Keratinocyte (primary cell): ENCODE data around the gene PTPRU. TPM values are rescaled to one million over a fixed set of nuclear protein-coding genes. Genes with fewer than 3 reads are reported as not detected.

Experiments
- DNase-seq: peaks from one replicate; pipeline ENCODE4 v3.0.0-alpha.2; 2011; ENCODE audit warnings: low read depth, missing footprints, low spot score
- FAIRE-seq: peaks from 2 replicates; lab custom pipeline; 2011; peaks lifted over from hg19 to GRCh38; lab: Jason Lieb, UNC
- H2AFZ ChIP-seq: 2 replicates; pipeline ENCODE4 v1.6.0; 2012; ENCODE audit warnings: low read length, control low read depth, inconsistent platforms; ENCODE audit not compliant: control insufficient read depth
- H3K27ac ChIP-seq: 2 replicates; pipeline ENCODE4 v1.5.1; 2011; ENCODE audit warnings: low read length; ENCODE audit not compliant: control insufficient read depth, insufficient read depth
- H3K27me3 ChIP-seq: 3 replicates; pipeline ENCODE4 v1.6.0; 2011; ENCODE audit warnings: low read length; ENCODE audit not compliant: control insufficient read depth, insufficient read depth; ENCODE audit errors: extremely low read depth
- H3K36me3 ChIP-seq, 2 experiments: 2 replicates in 1 of 2; 3 replicates in 1 of 2; pipeline ENCODE4 v1.5.1; 2011; ENCODE audit warnings: low read length in 2 of 2, mild to moderate bottlenecking in 1 of 2; ENCODE audit not compliant: control insufficient read depth in 2 of 2, insufficient read depth in 2 of 2; ENCODE audit errors: extremely low read depth in 1 of 2
- H3K4me1 ChIP-seq: 3 replicates; pipeline ENCODE4 v1.5.1; 2011; ENCODE audit warnings: low read length; ENCODE audit not compliant: control insufficient read depth, insufficient read depth; ENCODE audit errors: extremely low read depth
- H3K4me2 ChIP-seq: 3 replicates; pipeline ENCODE4 v1.6.0; 2011; ENCODE audit warnings: low read depth, low read length; ENCODE audit not compliant: control insufficient read depth, insufficient read depth; ENCODE audit errors: extremely low read depth
- H3K4me3 ChIP-seq, 3 experiments: fragments of 200-600 bp in 1 of 3; sonication (generic) in 1 of 3; 2 replicates in 2 of 3; 3 replicates in 1 of 3; pipeline ENCODE4 v1.5.1; 2011 to 2016; ENCODE audit warnings: low read length in 3 of 3, mild to moderate bottlenecking in 3 of 3, control low read depth in 2 of 3, inconsistent platforms in 1 of 3, low read depth in 1 of 3, mixed read lengths in 1 of 3, mixed run types in 1 of 3, moderate library complexity in 1 of 3; ENCODE audit not compliant: control insufficient read depth in 2 of 3, insufficient read depth in 2 of 3; ENCODE audit errors: extremely low read depth in 1 of 3
- H3K79me2 ChIP-seq: 2 replicates; pipeline ENCODE4 v1.6.0; 2012; ENCODE audit warnings: low read length; ENCODE audit not compliant: control insufficient read depth, insufficient read depth
- H3K9ac ChIP-seq: 3 replicates; pipeline ENCODE4 v1.6.0; 2011; ENCODE audit warnings: low read length; ENCODE audit not compliant: control insufficient read depth, insufficient read depth; ENCODE audit errors: extremely low read depth
- H3K9me1 ChIP-seq: 3 replicates; pipeline ENCODE4 v1.6.0; 2011; ENCODE audit warnings: low read length; ENCODE audit not compliant: control insufficient read depth, insufficient read depth; ENCODE audit errors: extremely low read depth
- H3K9me3 ChIP-seq: 2 replicates; pipeline ENCODE4 v1.5.1; 2012; ENCODE audit warnings: low read depth, low read length; ENCODE audit not compliant: control insufficient read depth
- H4K20me1 ChIP-seq: 3 replicates; pipeline ENCODE4 v1.6.0; 2011; ENCODE audit warnings: low read length; ENCODE audit not compliant: control insufficient read depth, insufficient read depth; ENCODE audit errors: extremely low read depth
- EZH2 ChIP-seq: IDR thresholded peaks from one replicate; pipeline ENCODE4 v1.6.1; 2012; ENCODE audit warnings: inconsistent platforms, mild to moderate bottlenecking, low read length, moderate library complexity
- dilution Hi-C: fragments of 300-500 bp; cut with MboI; formaldehyde crosslinking; loops from one replicate; pipeline ENCODE4 v1.7.0; 2020; ENCODE audit warnings: low sequenced_read_pairs; ENCODE audit not compliant: extremely low pct_ligation_motif_present
- polyA plus RNA-seq, 5 experiments: library from polyadenylated mRNA; depleted of rRNA in 3 of 5; stranded (reverse) in 3 of 5; stranded (forward) in 1 of 5; unstranded in 1 of 5; fragments of >200 nt; gene quantifications; 1 replicate in 1 of 5; 2 replicates in 3 of 5; 3 replicates in 1 of 5; pipeline versions ENCODE4 v1.2.1 to v1.2.3, GENCODE V29; 2011 to 2012; ENCODE audit warnings: missing spikeins in 2 of 5, low read depth in 1 of 5, low replicate concordance in 1 of 5
- TF ChIP-seq, protein P1 (sequence below), 3 experiments: IDR thresholded peaks in 1 of 3; conservative IDR thresholded peaks in 1 of 3; optimal IDR thresholded peaks in 1 of 3; 2 replicates in 2 of 3; 3 replicates in 1 of 3; pipeline versions ENCODE3 to v1.5.1; 2011; ENCODE audit warnings: low read length in 3 of 3, mild to moderate bottlenecking in 3 of 3, moderate library complexity in 2 of 3, control low read depth in 1 of 3, inconsistent platforms in 1 of 3; ENCODE audit not compliant: insufficient read depth in 2 of 3; ENCODE audit errors: extremely low read depth in 1 of 3

The PTPRU gene
- polyA plus RNA-seq, 1 donor (not counting 4 experiments of a cell fraction or from before 2014, with no cell fraction given), result 4.3 TPM

- Histone ChIP-seq H3K27ac (no peak overlapping the region), H3K9me1 (peaks cover 3% of the 10 kb centered on the region), H3K36me3 (no peaks in the 10 kb centered on the region), H3K9me3 (no peaks in the 10 kb centered on the region), H3K79me2 (no peaks in the 10 kb centered on the region), H3K4me2 (no peak overlapping the region), H3K4me1 (peaks cover 16% of the 10 kb centered on the region), H3K4me3 (no peak overlapping the region), H2AFZ (no peak overlapping the region), H4K20me1 (peaks cover 2% of the 10 kb centered on the region), H3K9ac (no peak overlapping the region), H3K27me3 (no peaks in the 10 kb centered on the region)
- no peak for TF ChIP-seq EZH2
- TF ChIP-seq, protein P1, sequence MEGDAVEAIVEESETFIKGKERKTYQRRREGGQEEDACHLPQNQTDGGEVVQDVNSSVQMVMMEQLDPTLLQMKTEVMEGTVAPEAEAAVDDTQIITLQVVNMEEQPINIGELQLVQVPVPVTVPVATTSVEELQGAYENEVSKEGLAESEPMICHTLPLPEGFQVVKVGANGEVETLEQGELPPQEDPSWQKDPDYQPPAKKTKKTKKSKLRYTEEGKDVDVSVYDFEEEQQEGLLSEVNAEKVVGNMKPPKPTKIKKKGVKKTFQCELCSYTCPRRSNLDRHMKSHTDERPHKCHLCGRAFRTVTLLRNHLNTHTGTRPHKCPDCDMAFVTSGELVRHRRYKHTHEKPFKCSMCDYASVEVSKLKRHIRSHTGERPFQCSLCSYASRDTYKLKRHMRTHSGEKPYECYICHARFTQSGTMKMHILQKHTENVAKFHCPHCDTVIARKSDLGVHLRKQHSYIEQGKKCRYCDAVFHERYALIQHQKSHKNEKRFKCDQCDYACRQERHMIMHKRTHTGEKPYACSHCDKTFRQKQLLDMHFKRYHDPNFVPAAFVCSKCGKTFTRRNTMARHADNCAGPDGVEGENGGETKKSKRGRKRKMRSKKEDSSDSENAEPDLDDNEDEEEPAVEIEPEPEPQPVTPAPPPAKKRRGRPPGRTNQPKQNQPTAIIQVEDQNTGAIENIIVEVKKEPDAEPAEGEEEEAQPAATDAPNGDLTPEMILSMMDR (optimal IDR thresholded peaks at IDR 0.05 in 1 of 3, IDR thresholded peaks at IDR 0.05 in 1 of 3, conservative IDR thresholded peaks at IDR 0.05 in 1 of 3; ENCODE audit: extremely low read depth in 1 of 3, insufficient read depth in 2 of 3, low read length in 3 of 3), result no peak
- DNase-seq (no peak), FAIRE-seq (no peak)
- dilution Hi-C loops, result no loop called here
Measured at GRCh38 chr1:29278124-29278523, 41.8 kb downstream of the PTPRU start.

- TF ChIP-seq, protein P1 (optimal IDR thresholded peaks at IDR 0.05 in 1 of 3, IDR thresholded peaks at IDR 0.05 in 1 of 3, conservative IDR thresholded peaks at IDR 0.05 in 1 of 3; ENCODE audit: extremely low read depth in 1 of 3, insufficient read depth in 2 of 3, low read length in 3 of 3), result no peak
- TF ChIP-seq EZH2, result no peak
- FAIRE-seq (no peak), DNase-seq (no peak)
- Histone ChIP-seq H3K27ac (no peak overlapping the region), H3K4me1 (peaks cover 16% of the 10 kb centered on the region), H3K27me3 (no peaks in the 10 kb centered on the region), H3K4me3 (no peak overlapping the region), H3K9ac (no peak overlapping the region), H2AFZ (no peak overlapping the region), H3K4me2 (no peak overlapping the region), H3K79me2 (no peaks in the 10 kb centered on the region), H3K9me3 (no peaks in the 10 kb centered on the region), H3K36me3 (no peaks in the 10 kb centered on the region), H3K9me1 (peaks cover 3% of the 10 kb centered on the region), H4K20me1 (peaks cover 2% of the 10 kb centered on the region)
- dilution Hi-C loops, result no loop called here
Measured at GRCh38 chr1:29279406-29279805, 43.1 kb downstream of the PTPRU start.
